GM18907 (cell line): ENCODE measurements around the gene AKNAD1.

Experiments used
- ATAC-seq: cut with Tn5 transposase; IDR thresholded peaks from one replicate; pipeline ENCODE4 v1.9.1; 2021; ENCODE audit warnings: mild to moderate bottlenecking, moderate library complexity; ENCODE audit not compliant: unreplicated experiment

AKNAD1 gene

GRCh38 chr1:108865316-108865910 is 8.5 kb upstream of the AKNAD1 start:
- ATAC-seq = no peak

GRCh38 chr1:108863984-108864383 is 7.1 kb upstream of the AKNAD1 start:
- no peak for ATAC-seq

GRCh38 chr1:108862698-108863477 is 6.0 kb upstream of the AKNAD1 start:
- ATAC-seq = no peak

- no peak for ATAC-seq
Measured at GRCh38 chr1:108862017-108862610, 5.2 kb upstream of the AKNAD1 start.

GRCh38 chr1:108861566-108861965 is 4.7 kb upstream of the AKNAD1 start:
- ATAC-seq = no peak

GRCh38 chr1:108860190-108860907 is 3.5 kb upstream of the AKNAD1 start:
- no peak for ATAC-seq

- ATAC-seq = no peak
Measured at GRCh38 chr1:108858230-108858950, 1.5 kb upstream of the AKNAD1 start.

- no peak for ATAC-seq
Measured at GRCh38 chr1:108854221-108855019, 2.5 kb downstream of the AKNAD1 start.

- no peak for ATAC-seq
Measured at GRCh38 chr1:108852221-108852975, 4.5 kb downstream of the AKNAD1 start.

GRCh38 chr1:108851567-108851966 is 5.3 kb downstream of the AKNAD1 start:
- ATAC-seq = no peak

- ATAC-seq = no peak
Measured at GRCh38 chr1:108850929-108851328, 6.0 kb downstream of the AKNAD1 start.

GRCh38 chr1:108848806-108849205 is 8.1 kb downstream of the AKNAD1 start:
- ATAC-seq = no peak

- no peak for ATAC-seq
Measured at GRCh38 chr1:108847494-108847893, 9.4 kb downstream of the AKNAD1 start.

GRCh38 chr1:108845991-108846390 is 10.9 kb downstream of the AKNAD1 start:
- no peak for ATAC-seq

GRCh38 chr1:108845446-108845845 is 11.4 kb downstream of the AKNAD1 start:
- ATAC-seq = no peak

- ATAC-seq = no peak
Measured at GRCh38 chr1:108843390-108844137, 13.3 kb downstream of the AKNAD1 start.

GRCh38 chr1:108842525-108843181 is 14.2 kb downstream of the AKNAD1 start:
- ATAC-seq = no peak

- no peak for ATAC-seq
Measured at GRCh38 chr1:108841703-108842102, 15.2 kb downstream of the AKNAD1 start.
